HL-60/S4 treated with retinoic acid at 250 ng/mL for 4 days and 3 days (cell line): ENCODE measurements around the gene MAP2K6.

ENCODE experiments used
- in situ Hi-C: fragments of 300-500 bp; cut with MboI; formaldehyde crosslinking; loops from 2 replicates; pipeline ENCODE4 v1.7.0; 2022; ENCODE audit warnings: low sequenced_read_pairs

Gene MAP2K6

DNA sequence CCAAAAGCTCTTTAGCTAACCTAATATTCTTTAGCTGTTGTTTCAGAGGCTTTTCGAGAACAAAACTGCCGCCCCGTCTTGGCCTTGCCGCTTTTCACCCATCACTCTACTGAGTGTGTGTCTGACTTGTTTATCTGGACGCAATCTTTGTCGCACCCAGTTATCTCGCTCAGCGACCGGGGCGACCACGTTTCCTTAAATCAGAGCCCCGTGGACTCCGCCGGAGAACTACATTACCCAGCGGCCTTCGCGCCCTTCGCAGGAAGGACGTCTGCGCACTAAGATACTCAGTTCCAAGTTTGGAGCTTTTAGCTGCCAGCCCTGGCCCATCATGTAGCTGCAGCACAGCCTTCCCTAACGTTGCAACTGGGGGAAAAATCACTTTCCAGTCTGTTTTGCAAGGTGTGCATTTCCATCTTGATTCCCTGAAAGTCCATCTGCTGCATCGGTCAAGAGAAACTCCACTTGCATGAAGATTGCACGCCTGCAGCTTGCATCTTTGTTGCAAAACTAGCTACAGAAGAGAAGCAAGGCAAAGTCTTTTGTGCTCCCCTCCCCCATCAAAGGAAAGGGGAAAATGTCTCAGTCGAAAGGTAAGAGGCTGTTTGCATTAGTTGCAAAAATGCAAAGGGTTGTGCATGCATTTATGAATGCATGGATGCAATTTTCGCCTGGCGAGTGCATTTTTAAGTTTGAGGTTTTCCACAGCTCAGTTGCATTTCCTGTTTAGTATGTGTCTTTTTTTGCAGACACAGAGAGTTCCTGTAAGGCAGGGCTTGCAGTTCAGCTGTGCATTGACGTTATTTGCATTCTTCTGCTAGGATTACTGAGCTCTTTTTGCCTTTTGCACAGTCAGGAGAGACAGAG lies at the start of gene MAP2K6:
Gene MAP2K6 (plus strand): TSS at position 290 of the 867 bp plus-strand sequence. CDS start 288 bp downstream, at position 578.
- in situ Hi-C loops = no loop called here

GRCh38 chr17:69367298-69367697 lies 47.2 kb upstream of the MAP2K6 start:
- in situ Hi-C loops = no loop called here

- in situ Hi-C loops = no loop called here
Measured at GRCh38 chr17:69373069-69373468, 41.4 kb upstream of the MAP2K6 start.

DNA sequence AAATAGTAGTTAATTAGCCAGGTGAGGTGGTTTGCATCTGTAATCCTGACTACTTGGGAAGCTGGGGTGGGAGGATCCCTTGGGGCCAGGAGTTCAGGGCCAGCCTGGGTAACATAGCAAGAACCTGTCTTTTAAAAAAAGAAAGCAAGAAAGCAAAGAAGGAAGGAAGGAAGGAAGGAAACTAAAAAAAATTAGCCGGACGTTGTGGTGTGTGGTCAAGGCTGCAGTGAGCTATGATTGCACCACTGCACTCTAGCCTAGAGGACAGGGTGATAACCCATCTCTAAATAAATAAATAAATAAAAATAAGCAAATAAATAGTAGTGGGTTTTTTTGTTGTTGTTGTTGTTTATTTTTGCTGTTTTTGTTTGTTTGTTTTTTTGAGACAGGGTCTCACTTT lies 39.3 kb upstream of the MAP2K6 start:
- in situ Hi-C loops = no loop called here

DNA sequence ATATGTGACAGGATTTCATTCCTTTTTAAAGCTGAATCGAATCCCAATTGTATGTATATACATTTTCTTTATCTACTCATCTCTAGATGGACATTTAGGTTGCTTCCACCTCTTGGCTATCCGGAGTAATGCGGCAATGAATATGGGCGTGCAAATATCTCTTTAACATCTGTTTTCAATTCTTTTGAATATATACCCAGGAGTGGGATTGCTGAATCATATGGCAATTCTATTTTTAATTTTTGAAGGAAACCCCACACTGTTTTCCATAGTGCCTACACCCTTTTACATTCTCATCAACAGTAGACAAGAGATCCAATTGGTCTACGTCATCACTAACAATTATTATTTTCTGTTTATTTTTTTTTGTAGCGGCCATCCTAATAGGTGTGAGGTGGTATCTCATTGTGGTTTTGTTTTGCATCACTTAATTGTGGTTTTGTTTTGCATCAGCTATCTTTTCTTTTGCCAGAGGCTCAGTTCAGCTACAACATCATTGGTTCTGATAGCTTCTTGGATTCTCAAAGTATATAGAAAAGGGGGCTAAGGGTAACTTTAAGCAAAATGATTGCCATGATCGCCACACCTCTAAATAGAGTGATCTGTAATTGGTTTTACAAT lies 25.6 kb upstream of the MAP2K6 start:
- in situ Hi-C loops = no loop called here

- in situ Hi-C loops = no loop called here
Measured at GRCh38 chr17:69390795-69391501, 23.5 kb upstream of the MAP2K6 start.

GRCh38 chr17:69401251-69401650 lies 13.2 kb upstream of the MAP2K6 start:
- in situ Hi-C loops = no loop called here

GRCh38 chr17:69402052-69402451 lies 12.4 kb upstream of the MAP2K6 start:
- in situ Hi-C loops = no loop called here

GRCh38 chr17:69404399-69404798 lies 10.1 kb upstream of the MAP2K6 start:
- in situ Hi-C loops = no loop called here

DNA sequence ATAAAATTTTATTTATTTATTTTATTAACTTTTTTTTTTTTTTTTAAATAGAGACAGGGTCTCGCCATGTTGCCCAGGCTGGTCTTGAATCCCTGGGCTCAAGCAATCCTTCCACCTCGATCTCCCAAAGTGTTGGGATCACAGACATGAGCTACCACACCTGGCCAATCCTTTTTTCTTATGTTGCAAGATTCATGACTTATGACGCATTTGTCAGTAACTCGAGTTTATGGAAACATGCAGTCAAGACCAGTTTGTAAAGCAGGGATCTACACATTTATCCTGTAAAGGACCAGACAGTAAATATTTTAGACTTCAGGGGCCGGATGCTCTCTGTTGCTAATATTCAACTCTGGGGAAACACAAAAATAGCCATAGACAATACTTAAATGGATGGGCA lies 9.4 kb upstream of the MAP2K6 start:
- in situ Hi-C loops = no loop called here

- in situ Hi-C loops = no loop called here
Measured at GRCh38 chr17:69406941-69407340, 7.6 kb upstream of the MAP2K6 start.

DNA sequence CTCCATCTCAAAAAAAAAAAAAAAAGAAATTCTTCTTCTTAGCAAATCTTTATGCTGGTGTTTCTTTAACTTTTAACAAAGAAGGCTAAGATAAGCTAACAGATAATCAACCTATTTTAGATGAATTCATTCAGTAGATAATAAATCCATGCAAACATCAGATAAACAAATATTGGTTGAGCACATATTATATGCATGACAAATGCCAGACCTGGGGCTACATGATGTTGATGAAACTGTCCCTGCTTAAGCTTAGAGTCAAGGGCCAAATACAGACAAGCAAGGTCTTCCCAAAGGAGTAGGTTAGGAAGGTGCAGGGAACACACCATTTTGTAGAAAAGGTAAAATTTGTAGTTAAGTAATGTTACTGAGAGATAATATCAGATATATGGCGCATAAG lies 6.7 kb upstream of the MAP2K6 start:
- in situ Hi-C loops = no loop called here

DNA sequence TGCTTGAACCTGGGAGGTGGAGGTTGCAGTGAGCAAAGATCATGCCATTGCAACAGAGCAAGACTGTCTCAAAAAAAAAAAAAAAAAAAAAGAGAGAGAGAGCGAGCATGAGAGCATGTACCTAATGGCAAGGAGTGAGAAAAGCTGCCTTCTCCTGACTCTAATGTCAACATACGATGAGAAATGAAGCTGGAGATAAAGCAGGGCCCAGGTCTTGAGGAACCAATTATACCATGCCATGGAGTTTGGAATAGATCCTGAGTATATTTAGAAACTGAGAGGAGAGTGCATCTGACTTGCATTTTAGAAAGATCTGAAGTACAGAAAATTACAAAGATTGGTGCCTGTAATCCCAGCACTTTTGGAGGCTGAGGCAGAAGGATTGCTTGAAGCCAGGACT lies 3.8 kb upstream of the MAP2K6 start:
- in situ Hi-C loops = no loop called here

DNA sequence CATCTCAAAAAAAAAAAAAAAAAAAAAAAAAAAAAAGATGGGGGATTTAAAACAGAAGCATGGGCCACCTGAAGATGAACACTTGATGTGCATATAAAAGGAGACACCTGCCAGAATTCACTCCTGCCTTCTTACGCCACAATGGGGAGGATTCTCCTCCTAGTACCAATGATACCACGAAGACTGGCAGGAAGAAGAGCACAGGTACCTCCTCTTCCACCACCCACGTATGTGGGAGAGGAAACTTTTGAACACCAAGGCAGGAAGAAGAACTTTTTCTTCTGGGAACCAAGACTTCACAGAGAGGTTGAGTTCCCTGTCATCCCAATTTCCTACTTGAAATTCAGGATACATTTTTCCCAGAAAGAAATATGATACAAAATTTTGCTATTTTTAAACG lies 2.7 kb upstream of the MAP2K6 start:
- in situ Hi-C loops = no loop called here

- in situ Hi-C loops = no loop called here
Measured at GRCh38 chr17:69412251-69412671, 2.2 kb upstream of the MAP2K6 start.

- in situ Hi-C loops = no loop called here
Measured at GRCh38 chr17:69415431-69415830, 934 bp downstream of the MAP2K6 start.

GRCh38 chr17:69417545-69418483 lies 3.3 kb downstream of the MAP2K6 start:
- in situ Hi-C loops = no loop called here

GRCh38 chr17:69418535-69418934 lies 4.0 kb downstream of the MAP2K6 start:
- in situ Hi-C loops = no loop called here

DNA sequence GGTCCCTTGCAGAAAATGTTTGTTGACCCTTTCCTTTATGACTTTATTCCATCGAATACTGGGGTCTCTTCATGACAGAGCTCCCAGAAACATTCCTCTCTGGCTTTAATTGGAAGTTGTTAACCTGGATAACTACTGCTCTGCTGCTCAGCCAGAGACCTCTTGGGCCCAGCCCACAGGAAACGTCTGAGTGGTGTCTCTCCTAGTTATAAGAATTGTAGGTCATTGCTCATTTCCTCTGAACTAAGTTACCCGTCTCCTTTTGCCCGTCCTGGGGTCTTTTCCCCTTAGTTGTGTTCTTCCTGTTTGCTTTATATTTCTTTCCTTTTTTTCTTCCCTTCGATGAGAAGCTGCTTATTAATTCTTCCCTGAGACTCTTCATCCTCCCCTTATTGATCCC lies 9.0 kb downstream of the MAP2K6 start:
- in situ Hi-C loops = no loop called here

GRCh38 chr17:69424287-69425041 lies 10.0 kb downstream of the MAP2K6 start:
- in situ Hi-C loops = no loop called here
